ENCODE measurements around the gene DCHS2. TPM values are rescaled to one million over a fixed set of nuclear protein-coding genes. Genes with fewer than 3 reads are reported as not detected.

DCHS2 gene
- total RNA-seq, 2 experiments from 2014 or later = not detected

GRCh38 chr4:154429176-154429575 is 62.4 kb downstream of the DCHS2 start:
- Histone ChIP-seq H3K36me3 (ENCODE audit: insufficient read depth, low read length) (no peaks in the 10 kb centered on the region), H3K4me2 (ENCODE audit: low read length) (no peak overlapping the region), H3K4me3 (ENCODE audit: low read depth, low read length, poor library complexity, severe bottlenecking) (no peak overlapping the region), H3K4me1 (ENCODE audit: insufficient read depth, low read length, poor library complexity, severe bottlenecking) (no peaks in the 10 kb centered on the region), H3K79me2 (ENCODE audit: insufficient read depth, low read depth, low read length) (no peaks in the 10 kb centered on the region), H2AFZ (ENCODE audit: low read length) (no peak overlapping the region), H3K9me3 (ENCODE audit: low read length) (no peaks in the 10 kb centered on the region), H3K9me2 (ENCODE audit: insufficient read depth, low read length) (no peaks in the 10 kb centered on the region), H4K20me1 (ENCODE audit: insufficient read depth, low read length) (no peaks in the 10 kb centered on the region), H3K27ac (ENCODE audit: low read depth, low read length, poor library complexity, severe bottlenecking) (no peak overlapping the region)
- DNase-seq (ENCODE audit: low spot score) = no peak
- ChIA-PET POLR2A (no interaction called here), CTCF (ENCODE audit: unreplicated experiment) (no interaction called here)
- intact Hi-C loops (cut with micrococcal nuclease; ENCODE audit: unreplicated experiment) = no loop called here
- BruUV-seq (replicated peaks) = no TSS peak
- TF ChIP-seq EZH2phosphoT487 (IDR thresholded peaks at IDR 0.05; ENCODE audit: borderline replicate concordance, low read depth, low read length) (no peak), CTCF (conservative IDR thresholded peaks at IDR 0.05; ENCODE audit: low read length) (no peak)

GRCh38 chr4:154427149-154427548 is 64.5 kb downstream of the DCHS2 start:
- CTCF ChIA-PET (ENCODE audit: unreplicated experiment) = no interaction called here

More at GRCh38 chr4:154427149-154427548, 64.5 kb downstream of the DCHS2 start:
- Histone ChIP-seq H3K4me3 (ENCODE audit: low read depth, low read length, poor library complexity, severe bottlenecking) (no peak overlapping the region), H3K27ac (ENCODE audit: low read depth, low read length, poor library complexity, severe bottlenecking) (no peak overlapping the region), H3K79me2 (ENCODE audit: insufficient read depth, low read depth, low read length) (no peaks in the 10 kb centered on the region), H3K36me3 (ENCODE audit: insufficient read depth, low read length) (no peaks in the 10 kb centered on the region), H2AFZ (ENCODE audit: low read length) (no peak overlapping the region), H4K20me1 (ENCODE audit: insufficient read depth, low read length) (no peaks in the 10 kb centered on the region), H3K9me3 (ENCODE audit: low read length) (no peaks in the 10 kb centered on the region), H3K4me2 (ENCODE audit: low read length) (no peak overlapping the region), H3K4me1 (ENCODE audit: insufficient read depth, low read length, poor library complexity, severe bottlenecking) (peaks cover 2% of the 10 kb centered on the region), H3K9me2 (ENCODE audit: insufficient read depth, low read length) (no peaks in the 10 kb centered on the region)
- POLR2A ChIA-PET = interaction anchor here (1.4 kb wide), 1 partner anchor 15 kb away, joined by 5 read pairs; no protein-coding TSS in a partner anchor
- DNase-seq (ENCODE audit: low spot score) = no peak
- no TSS peak for BruUV-seq (replicated peaks)
- intact Hi-C loops (cut with micrococcal nuclease; ENCODE audit: unreplicated experiment) = no loop called here
- TF ChIP-seq CTCF (conservative IDR thresholded peaks at IDR 0.05; ENCODE audit: low read length) = no peak
- no peak for TF ChIP-seq EZH2phosphoT487 (IDR thresholded peaks at IDR 0.05; ENCODE audit: borderline replicate concordance, low read depth, low read length)

All from OCI-LY7 (cell line).